GM12874 (cell line): Measurements from ENCODE around the gene NBR1.
"Not testable (repeated sequence)": the region's sequence is repeated elsewhere in the genome, so short reads cannot be mapped to it uniquely, and the experiment has no call there.

ENCODE experiments used
- TF ChIP-seq, protein P1 (sequence below): IDR thresholded peaks from 2 replicates; pipeline ENCODE4 v1.5.1; 2011; ENCODE audit warnings: low read depth, mild to moderate bottlenecking, control low read depth, low read length, moderate library complexity; ENCODE audit not compliant: insufficient read depth

Gene NBR1

DNA sequence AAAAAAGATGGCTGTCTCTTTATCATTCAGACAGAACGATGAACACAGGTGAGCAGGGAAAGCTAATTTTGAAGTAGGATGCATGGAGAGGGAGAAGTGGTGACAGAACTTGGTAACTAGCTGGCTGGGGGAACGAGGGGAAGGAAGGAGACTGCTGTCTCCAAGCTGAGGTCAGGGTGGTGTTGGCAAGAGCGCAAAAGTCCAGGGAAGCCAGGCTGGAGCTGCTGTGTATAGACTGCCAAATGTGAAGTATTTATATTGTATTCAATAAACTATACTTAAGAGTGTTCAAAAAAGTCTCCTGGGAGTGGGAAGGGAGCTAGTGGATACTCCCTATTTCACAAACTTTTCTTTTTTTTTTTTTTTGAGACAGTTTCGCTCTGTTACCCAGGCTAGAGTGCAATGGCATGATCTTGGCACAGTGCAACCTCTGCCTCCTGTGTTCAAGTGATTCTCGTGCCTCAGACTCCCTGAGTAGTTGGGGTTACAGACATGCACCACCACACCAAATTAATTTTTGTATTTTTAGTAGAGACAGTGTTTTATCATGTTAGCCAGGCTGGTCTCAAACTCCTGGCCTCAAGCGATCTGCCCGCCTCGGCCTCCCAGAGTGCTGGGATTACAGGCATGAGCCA, 48.8 kb downstream of the NBR1 start:
- TF ChIP-seq, protein P1, sequence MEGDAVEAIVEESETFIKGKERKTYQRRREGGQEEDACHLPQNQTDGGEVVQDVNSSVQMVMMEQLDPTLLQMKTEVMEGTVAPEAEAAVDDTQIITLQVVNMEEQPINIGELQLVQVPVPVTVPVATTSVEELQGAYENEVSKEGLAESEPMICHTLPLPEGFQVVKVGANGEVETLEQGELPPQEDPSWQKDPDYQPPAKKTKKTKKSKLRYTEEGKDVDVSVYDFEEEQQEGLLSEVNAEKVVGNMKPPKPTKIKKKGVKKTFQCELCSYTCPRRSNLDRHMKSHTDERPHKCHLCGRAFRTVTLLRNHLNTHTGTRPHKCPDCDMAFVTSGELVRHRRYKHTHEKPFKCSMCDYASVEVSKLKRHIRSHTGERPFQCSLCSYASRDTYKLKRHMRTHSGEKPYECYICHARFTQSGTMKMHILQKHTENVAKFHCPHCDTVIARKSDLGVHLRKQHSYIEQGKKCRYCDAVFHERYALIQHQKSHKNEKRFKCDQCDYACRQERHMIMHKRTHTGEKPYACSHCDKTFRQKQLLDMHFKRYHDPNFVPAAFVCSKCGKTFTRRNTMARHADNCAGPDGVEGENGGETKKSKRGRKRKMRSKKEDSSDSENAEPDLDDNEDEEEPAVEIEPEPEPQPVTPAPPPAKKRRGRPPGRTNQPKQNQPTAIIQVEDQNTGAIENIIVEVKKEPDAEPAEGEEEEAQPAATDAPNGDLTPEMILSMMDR, result no peak

DNA sequence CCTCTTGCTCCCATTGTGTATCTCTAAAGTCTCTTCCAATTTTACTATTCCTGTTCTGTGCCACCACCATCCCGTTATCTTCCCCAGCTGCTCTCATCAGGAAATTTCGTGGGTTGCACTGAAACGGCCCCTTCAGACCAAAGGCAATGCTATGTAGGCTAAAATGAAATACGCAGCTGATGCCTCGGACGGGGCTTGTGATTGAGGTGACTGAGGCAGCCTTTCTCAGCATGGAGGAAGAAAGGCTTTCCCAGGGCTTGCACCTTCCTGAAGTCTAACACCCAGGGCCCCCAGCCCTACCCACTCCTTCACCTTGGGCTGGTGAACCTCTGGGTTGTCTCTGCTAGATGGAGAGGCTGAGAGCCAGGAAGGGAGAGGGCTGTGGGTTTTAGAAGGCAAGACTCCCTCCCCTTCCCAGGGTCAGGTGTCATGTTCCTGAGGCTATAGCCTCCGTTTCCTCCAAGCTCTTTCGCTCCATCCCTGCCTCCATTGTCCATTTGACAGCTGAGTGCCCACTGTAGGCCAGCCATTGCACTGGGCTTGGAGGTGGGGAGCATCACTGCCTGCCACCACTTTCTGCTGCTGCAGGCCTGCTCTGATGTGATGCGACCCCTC, 49.6 kb downstream of the NBR1 start:
- TF ChIP-seq, protein P1, result no peak

DNA sequence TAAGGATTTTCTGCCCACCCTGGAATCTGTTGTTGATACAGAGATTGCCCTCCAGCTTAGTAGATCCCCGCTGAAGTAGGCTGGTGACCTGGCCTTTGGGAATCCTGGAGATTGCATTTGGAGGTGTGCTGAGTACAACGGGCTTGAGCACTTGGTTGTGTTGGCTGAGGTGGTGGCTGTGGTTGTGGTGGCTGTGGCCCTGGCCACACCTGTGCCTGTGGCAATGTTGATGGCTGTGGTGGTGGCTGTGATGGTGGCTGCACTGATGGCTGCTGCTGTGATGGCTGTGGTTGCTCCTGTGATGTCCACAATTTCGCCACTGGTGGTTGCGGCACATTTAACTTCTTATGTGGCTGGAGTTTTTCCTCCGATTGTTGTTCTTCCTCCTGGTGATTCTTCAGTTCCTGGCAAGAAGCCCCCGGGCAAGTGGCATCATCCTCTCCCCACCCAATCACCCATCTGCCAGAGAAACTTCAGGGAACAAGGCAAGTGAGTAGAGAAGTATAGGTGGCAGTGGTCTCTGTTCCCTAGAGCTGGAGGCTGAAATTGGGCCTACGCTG, 53.2 kb downstream of the NBR1 start:
- TF ChIP-seq, protein P1, result no peak

DNA sequence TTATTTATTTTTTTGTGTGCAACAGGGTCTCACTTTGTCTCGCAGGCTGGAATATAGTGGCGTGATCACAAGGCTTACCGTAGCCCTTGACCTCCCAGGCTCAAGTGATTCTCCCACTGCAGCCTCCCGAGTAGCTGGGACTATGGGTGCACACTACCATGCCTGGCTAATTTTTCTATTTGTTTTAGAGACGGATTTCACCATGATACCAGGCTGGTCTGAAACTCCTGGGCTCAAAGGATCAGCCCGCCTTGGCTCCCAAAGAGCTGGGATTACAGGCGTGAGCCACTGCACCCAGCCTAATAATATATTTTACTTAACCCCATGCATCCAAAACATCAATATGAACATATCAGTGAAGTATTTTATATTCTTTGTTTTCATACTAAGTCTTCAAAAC, 55.4 kb downstream of the NBR1 start:
- TF ChIP-seq, protein P1, result no peak

DNA sequence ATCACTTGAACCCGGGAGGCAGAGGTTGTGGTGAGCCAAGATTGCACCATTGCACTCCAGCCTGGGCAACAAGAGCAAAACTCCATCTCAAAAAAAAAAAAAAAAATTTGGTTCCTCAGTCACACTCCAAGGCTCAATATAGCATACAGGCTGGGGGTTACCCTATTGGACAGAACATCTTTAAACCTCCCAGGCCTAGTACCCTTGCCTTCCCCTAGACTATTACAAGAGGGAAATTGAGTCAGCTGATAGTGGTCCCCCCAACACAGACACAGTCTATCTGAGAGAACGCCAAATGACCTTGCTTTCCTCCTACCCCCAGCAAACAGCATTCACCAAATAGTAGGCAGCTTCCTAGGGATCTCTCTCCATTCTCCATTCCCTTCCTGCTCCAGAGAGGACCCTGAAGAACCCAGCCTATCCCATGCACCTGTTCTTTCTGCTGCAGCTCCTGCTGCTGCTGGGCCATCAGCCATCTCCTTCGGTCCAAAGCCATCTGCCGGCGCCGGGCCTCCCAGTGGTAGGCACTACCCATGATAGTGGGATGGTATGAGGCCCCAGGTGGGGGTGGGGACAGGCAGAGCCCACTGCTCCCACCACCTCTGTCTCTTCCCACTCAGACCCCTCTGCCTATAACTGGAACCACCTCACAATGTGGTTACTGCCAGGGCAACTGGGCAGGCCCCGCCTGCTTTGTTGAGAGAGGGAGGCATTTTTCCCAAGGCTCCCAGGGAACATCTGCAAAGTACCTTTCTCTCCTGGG, 57.2 kb downstream of the NBR1 start, which contains the start of gene CCDC200:
Gene CCDC200, minus strand, starts transcription at position 604 of the 763 bp plus-strand sequence. Its CDS starts 69 bp downstream, at position 535.
- TF ChIP-seq, protein P1, result not testable (repeated sequence)

DNA sequence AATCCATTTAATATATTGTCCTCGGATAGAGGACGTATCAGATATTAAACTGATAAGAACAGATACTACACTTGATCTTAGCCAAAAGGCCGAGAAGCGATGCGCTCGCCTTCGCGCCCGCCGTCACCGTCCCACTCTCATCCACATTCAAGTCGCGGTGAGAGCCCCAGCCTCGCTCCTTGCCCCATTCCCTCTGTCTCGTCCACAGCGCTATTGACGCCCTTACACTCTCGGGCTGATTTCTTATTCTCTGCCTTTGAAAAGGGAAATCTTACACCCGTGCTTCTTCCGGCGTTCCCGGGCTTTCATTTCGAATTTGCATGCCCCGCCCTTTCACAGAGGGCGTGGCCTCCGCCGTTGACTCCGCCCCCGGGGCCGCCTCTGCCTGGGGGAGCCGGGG, 62.9 kb downstream of the NBR1 start, which contains the start of gene RNU2-1:
Gene RNU2-1, minus strand, starts transcription at position 101 of the 400 bp plus-strand sequence.
- TF ChIP-seq, protein P1, result not testable (repeated sequence)
